Mesendoderm (in vitro differentiated cells): ENCODE measurements around the gene PADI3.
"Not testable (repeated sequence)": the region's sequence is repeated elsewhere in the genome, so short reads cannot be mapped to it uniquely, and the experiment has no call there.

Experiments used
- DNase-seq: peaks from one replicate; pipeline ENCODE4 v3.0.0; 2013
- H2AK5ac ChIP-seq: 2 replicates; pipeline ENCODE4 v1.6.1; 2013; ENCODE audit warnings: low read length, inconsistent platforms
- H2BK120ac ChIP-seq: 2 replicates; pipeline ENCODE4 v1.6.1; 2013; ENCODE audit warnings: low read depth, mild to moderate bottlenecking, low read length, moderate library complexity, mixed read lengths
- H2BK15ac ChIP-seq: replicated peaks from 2 replicates; pipeline ENCODE4 v1.6.1; 2013; ENCODE audit warnings: low read depth, mild to moderate bottlenecking, moderate library complexity
- H2BK5ac ChIP-seq: 2 replicates; pipeline ENCODE4 v1.6.1; 2013; ENCODE audit warnings: low read length, inconsistent platforms
- H3K18ac ChIP-seq: 2 replicates; pipeline ENCODE4 v1.6.1; 2013; ENCODE audit warnings: mild to moderate bottlenecking, low read length, mixed read lengths
- H3K23ac ChIP-seq: one replicate; pipeline ENCODE4 v1.6.1; 2013; ENCODE audit warnings: low read length
- H3K27ac ChIP-seq: 2 replicates; pipeline ENCODE4 v1.5.1; 2013; ENCODE audit warnings: low read depth, mild to moderate bottlenecking, inconsistent platforms, low read length, moderate library complexity
- H3K27me3 ChIP-seq: 2 replicates; pipeline ENCODE4 v1.6.1; 2013; ENCODE audit warnings: low read length, control low read depth, mild to moderate bottlenecking, inconsistent platforms; ENCODE audit not compliant: insufficient read depth, poor library complexity
- H3K36me3 ChIP-seq: 2 replicates; pipeline ENCODE4 v1.6.1; 2013; ENCODE audit warnings: low read length, inconsistent platforms; ENCODE audit not compliant: control insufficient read depth, insufficient read depth
- H3K4ac ChIP-seq: one replicate; pipeline ENCODE4 v1.6.1; 2013; ENCODE audit warnings: low read depth, mild to moderate bottlenecking, low read length, moderate library complexity
- H3K4me1 ChIP-seq: 2 replicates; pipeline ENCODE4 v1.6.1; 2013; ENCODE audit warnings: low read depth, low read length, inconsistent platforms; ENCODE audit not compliant: control insufficient read depth
- H3K4me2 ChIP-seq: 2 replicates; pipeline ENCODE4 v1.6.1; 2013; ENCODE audit warnings: low read length
- H3K4me3 ChIP-seq: 2 replicates; pipeline ENCODE4 v1.5.1; 2013; ENCODE audit warnings: mild to moderate bottlenecking, low read length
- H3K56ac ChIP-seq: one replicate; pipeline ENCODE4 v1.6.1; 2013; ENCODE audit warnings: low read length
- H3K79me1 ChIP-seq: 2 replicates; pipeline ENCODE4 v1.6.1; 2013; ENCODE audit warnings: low read length, inconsistent platforms
- H3K79me2 ChIP-seq: 2 replicates; pipeline ENCODE4 v1.6.1; 2013; ENCODE audit warnings: mild to moderate bottlenecking, low read length; ENCODE audit not compliant: control insufficient read depth, insufficient read depth
- H3K9ac ChIP-seq: 2 replicates; pipeline ENCODE4 v1.6.1; 2013; ENCODE audit warnings: low read length, inconsistent platforms
- H4K5ac ChIP-seq: one replicate; pipeline ENCODE4 v1.6.1; 2013; ENCODE audit warnings: low read length
- H4K8ac ChIP-seq: one replicate; pipeline ENCODE4 v1.6.1; 2013; ENCODE audit warnings: low read depth, mild to moderate bottlenecking, control low read depth, low read length, moderate library complexity
- WGBS: extraction: QIAGEN DNeasy Blood & Tissue Kit; methylation state at CpG from one replicate; pipeline ENCODE4 v1.1.7; 2013; ENCODE audit warnings: low lambda C conversion rate, missing lambda C conversion rate; ENCODE audit not compliant: insufficient coverage; ENCODE audit errors: extremely low coverage; 5-methylcytosine and 5-hydroxymethylcytosine counted together

The PADI3 gene

GRCh38 chr1:17237561-17237903 lies 11.4 kb upstream of the PADI3 start:
- H3K4me1 ChIP-seq, result no peaks in the 10 kb centered on the region
- no peak overlapping the region for H4K5ac ChIP-seq
- H3K23ac ChIP-seq, result no peak overlapping the region
- no peak overlapping the region for H3K4ac ChIP-seq
- no peak overlapping the region for H3K4me3 ChIP-seq
- H3K27me3 ChIP-seq, result no peaks in the 10 kb centered on the region
- no peak overlapping the region for H3K9ac ChIP-seq
- no peak overlapping the region for H3K27ac ChIP-seq
- no peak overlapping the region for H2AK5ac ChIP-seq
- no peaks in the 10 kb centered on the region for H3K79me1 ChIP-seq
- no peak overlapping the region for H4K8ac ChIP-seq
- H3K79me2 ChIP-seq, result no peaks in the 10 kb centered on the region
- no peak overlapping the region for H3K56ac ChIP-seq
- H3K4me2 ChIP-seq, result no peak overlapping the region
- H2BK15ac ChIP-seq, result no peak overlapping the region
- no peak overlapping the region for H2BK5ac ChIP-seq
- DNase-seq, result no peak
- H2BK120ac ChIP-seq, result no peak overlapping the region
- H3K18ac ChIP-seq, result no peak overlapping the region
- no peaks in the 10 kb centered on the region for H3K36me3 ChIP-seq
- whole genome bisulfite sequencing, result no CpG with 5 or more reads among the region's 4 CpGs

DNA sequence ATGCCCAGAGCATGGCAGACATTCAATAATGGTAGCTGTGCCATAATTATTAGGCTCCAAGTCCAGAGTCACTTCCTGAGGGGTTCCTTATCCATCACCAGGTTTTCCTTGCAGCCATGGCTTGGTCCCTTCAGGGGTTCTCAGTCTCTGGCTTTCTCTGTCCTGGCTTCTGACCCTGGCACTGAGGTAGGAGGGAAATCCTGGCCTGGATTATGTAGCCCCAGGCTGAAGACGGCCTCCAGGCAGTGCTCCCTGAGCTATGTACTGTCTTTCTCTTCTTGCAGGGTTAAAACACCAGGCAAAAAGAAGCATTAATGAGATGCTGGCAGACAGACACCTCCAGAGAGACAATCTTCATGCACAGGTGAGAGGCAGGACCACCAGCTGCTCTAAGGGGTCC lies 9.5 kb upstream of the PADI3 start:
- no peak overlapping the region for H3K4me2 ChIP-seq

GRCh38 chr1:17241011-17241779 lies 7.7 kb upstream of the PADI3 start:
- not testable (repeated sequence) for H3K18ac ChIP-seq, H2BK15ac ChIP-seq, H3K36me3 ChIP-seq, H3K79me2 ChIP-seq, H4K8ac ChIP-seq, H3K4me3 ChIP-seq, H3K9ac ChIP-seq, H3K23ac ChIP-seq, H2BK5ac ChIP-seq, H3K4me1 ChIP-seq, H4K5ac ChIP-seq, H3K4ac ChIP-seq, H3K79me1 ChIP-seq, H2AK5ac ChIP-seq, H3K27ac ChIP-seq, H3K4me2 ChIP-seq, H3K27me3 ChIP-seq, DNase-seq, H2BK120ac ChIP-seq
- peak overlapping the region; percentile 7 for H3K56ac ChIP-seq
- WGBS, result no CpG with 5 or more reads among the region's 28 CpGs

More for the DNA sequence above, 9.5 kb upstream of the PADI3 start:
- Histone ChIP-seq H2AK5ac (no peak overlapping the region), H4K5ac (no peak overlapping the region), H3K18ac (no peak overlapping the region), H3K9ac (no peak overlapping the region), H3K4me1 (no peaks in the 10 kb centered on the region), H3K27me3 (no peaks in the 10 kb centered on the region), H2BK5ac (no peak overlapping the region), H3K56ac (no peak overlapping the region), H2BK15ac (no peak overlapping the region), H2BK120ac (no peak overlapping the region), H3K27ac (no peak overlapping the region), H4K8ac (no peak overlapping the region), H3K23ac (no peak overlapping the region), H3K79me2 (no peaks in the 10 kb centered on the region), H3K4ac (no peak overlapping the region), H3K79me1 (no peaks in the 10 kb centered on the region), H3K4me3 (no peak overlapping the region), H3K36me3 (no peaks in the 10 kb centered on the region)
- WGBS, result no CpG with 5 or more reads among the region's 1 CpG
- DNase-seq, result peak; percentile 96

DNA sequence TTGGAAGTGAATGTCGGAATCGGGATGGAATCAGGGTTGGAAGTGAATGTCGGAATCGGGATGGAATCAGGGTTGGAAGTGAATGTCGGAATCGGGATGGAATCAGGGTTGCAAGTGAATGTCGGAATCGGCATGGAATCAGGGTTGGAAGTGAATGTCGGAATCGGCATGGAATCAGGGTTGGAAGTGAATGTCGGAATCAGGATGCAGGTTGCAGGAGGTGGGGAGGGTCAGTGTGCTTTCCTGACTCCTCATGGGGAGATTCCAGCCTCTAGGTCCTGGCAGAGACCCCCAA lies 7.2 kb upstream of the PADI3 start:
- H2BK15ac ChIP-seq, H3K4me3 ChIP-seq, H3K4ac ChIP-seq, H3K79me2 ChIP-seq, H3K18ac ChIP-seq, H3K36me3 ChIP-seq, H2AK5ac ChIP-seq, H2BK5ac ChIP-seq, H3K79me1 ChIP-seq, DNase-seq, H4K8ac ChIP-seq, H4K5ac ChIP-seq, H3K23ac ChIP-seq, H3K9ac ChIP-seq, H3K4me1 ChIP-seq, H3K27ac ChIP-seq, H2BK120ac ChIP-seq, H3K4me2 ChIP-seq, H3K56ac ChIP-seq, H3K27me3 ChIP-seq: not testable (repeated sequence)
- WGBS, result no CpG with 5 or more reads among the region's 11 CpGs

DNA sequence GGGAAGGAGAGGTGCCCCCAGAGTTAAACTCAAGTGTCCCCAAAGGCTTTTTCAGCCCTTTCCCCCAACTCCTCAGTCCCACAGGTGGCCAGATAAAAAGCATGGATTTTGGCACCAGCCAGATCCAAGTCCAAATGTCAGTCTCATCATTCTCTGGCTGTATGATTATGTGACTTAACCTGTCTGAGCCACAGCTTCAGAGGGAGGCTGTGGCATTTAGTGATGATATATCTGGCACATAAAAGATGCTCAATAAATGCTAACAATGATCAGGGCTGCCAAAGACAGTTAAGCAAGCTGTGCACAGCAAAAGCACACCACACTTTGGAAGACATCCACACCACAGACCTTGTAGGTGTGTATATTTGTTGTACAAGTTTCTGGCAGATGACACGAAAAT lies 5.6 kb upstream of the PADI3 start:
- Histone ChIP-seq H2BK15ac (no peak overlapping the region), H4K8ac (no peak overlapping the region), H2BK120ac (no peak overlapping the region), H3K79me1 (no peaks in the 10 kb centered on the region), H2BK5ac (no peak overlapping the region), H3K79me2 (no peaks in the 10 kb centered on the region), H3K23ac (no peak overlapping the region), H3K4me1 (no peaks in the 10 kb centered on the region), H3K18ac (no peak overlapping the region), H3K4me3 (no peak overlapping the region), H3K9ac (no peak overlapping the region), H3K27me3 (no peaks in the 10 kb centered on the region), H3K4me2 (no peak overlapping the region), H3K27ac (no peak overlapping the region), H3K4ac (no peak overlapping the region), H3K56ac (no peak overlapping the region), H4K5ac (no peak overlapping the region), H3K36me3 (no peaks in the 10 kb centered on the region), H2AK5ac (no peak overlapping the region)
- no CpG with 5 or more reads among the region's 1 CpG for WGBS
- no peak for DNase-seq
